Measurements from ENCODE around the gene CA10.

DNA sequence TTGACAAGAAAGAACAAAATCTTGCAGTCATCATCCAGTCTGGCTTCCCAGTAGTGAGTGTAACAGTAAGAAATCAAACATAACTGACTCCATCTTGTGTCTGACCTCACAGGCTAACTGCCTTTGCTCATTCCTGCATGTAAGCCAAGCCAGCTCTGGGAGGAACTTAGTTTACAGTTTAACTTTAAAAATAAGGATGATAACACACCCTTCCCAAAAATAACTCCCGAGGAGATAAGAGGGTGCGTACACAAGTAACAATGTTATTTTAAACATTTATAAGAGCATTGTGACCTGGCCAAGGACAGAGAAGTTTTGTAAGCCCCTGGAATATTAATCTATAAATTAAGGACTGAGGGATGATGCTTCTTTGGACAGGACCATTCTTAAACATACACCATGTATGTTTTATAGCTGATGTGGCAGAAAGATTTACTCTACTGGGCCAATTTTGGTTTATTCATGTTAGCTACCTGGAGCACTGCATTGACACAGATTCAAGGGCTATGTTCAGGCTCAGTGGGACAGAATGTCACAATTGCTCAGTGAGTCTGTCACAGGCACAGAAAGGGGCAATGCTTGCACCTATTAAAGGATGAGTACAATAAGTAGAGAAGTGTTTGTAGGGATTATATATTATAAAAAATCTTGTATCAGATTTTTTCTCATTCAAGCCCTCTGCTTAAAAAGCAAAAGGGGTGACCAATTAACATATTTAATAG lies 554.1 kb downstream of the CA10 start:
- TF ChIP-seq EZH2 (IDR thresholded peaks at IDR 0.05; ENCODE audit: borderline replicate concordance, low read length) = no peak
- TF ChIP-seq, protein P1, sequence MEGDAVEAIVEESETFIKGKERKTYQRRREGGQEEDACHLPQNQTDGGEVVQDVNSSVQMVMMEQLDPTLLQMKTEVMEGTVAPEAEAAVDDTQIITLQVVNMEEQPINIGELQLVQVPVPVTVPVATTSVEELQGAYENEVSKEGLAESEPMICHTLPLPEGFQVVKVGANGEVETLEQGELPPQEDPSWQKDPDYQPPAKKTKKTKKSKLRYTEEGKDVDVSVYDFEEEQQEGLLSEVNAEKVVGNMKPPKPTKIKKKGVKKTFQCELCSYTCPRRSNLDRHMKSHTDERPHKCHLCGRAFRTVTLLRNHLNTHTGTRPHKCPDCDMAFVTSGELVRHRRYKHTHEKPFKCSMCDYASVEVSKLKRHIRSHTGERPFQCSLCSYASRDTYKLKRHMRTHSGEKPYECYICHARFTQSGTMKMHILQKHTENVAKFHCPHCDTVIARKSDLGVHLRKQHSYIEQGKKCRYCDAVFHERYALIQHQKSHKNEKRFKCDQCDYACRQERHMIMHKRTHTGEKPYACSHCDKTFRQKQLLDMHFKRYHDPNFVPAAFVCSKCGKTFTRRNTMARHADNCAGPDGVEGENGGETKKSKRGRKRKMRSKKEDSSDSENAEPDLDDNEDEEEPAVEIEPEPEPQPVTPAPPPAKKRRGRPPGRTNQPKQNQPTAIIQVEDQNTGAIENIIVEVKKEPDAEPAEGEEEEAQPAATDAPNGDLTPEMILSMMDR (IDR thresholded peaks at IDR 0.05; ENCODE audit: low read length) = no peak
